MV-4-11 (cell line): ENCODE measurements around the gene MT1A.
A peak's percentile ranks its signal among the peaks of the same experiment; 100 is the strongest.
"Not testable (repeated sequence)": the region's sequence is repeated elsewhere in the genome, so short reads cannot be mapped to it uniquely, and the experiment has no call there.

Experiments
- DNase-seq: peaks from one replicate; lab custom pipeline; 2025; lab: John Stamatoyannopoulos, UW

Gene MT1A

DNA sequence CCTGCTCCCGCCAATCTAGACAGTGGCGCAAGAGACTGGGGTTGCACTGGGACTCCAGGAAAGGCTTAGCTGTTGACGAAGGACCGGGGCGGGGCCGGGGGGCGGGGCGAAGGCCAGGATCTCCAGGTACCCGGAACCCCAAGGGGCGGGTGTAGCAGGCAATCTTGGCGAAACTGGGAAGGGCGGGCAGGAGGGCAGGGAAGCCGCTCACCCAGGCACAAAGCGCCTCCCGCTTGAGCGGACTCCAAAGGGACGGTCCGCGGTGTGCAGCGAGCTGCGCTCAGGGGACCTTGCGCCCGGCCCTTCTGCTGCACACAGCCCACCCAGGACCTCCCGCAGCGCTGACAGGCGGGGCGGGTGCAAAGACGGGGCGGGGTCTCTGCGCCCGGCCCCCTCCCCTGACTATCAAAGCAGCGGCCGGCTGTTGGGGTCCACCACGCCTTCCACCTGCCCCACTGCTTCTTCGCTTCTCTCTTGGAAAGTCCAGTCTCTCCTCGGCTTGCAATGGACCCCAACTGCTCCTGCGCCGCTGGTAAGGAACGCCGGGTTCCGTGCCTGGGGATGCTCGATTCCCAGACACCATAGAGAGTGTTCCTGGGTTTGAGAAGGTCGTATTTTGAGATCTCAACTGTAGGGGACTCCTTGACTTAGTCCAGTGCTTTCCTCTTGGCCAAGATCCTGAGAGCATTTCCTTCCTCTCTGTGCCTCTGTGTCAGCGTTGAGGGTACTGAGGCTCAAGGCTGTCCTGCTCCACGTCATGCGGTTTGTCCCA lies 19.3 kb downstream of the MT1A start, which contains the start of gene MT1F:
MT1F (plus strand) TSS at position 405 of the 772 bp plus-strand sequence; CDS start at position 505, 100 bp downstream.
- DNase-seq: peak; percentile 89

DNA sequence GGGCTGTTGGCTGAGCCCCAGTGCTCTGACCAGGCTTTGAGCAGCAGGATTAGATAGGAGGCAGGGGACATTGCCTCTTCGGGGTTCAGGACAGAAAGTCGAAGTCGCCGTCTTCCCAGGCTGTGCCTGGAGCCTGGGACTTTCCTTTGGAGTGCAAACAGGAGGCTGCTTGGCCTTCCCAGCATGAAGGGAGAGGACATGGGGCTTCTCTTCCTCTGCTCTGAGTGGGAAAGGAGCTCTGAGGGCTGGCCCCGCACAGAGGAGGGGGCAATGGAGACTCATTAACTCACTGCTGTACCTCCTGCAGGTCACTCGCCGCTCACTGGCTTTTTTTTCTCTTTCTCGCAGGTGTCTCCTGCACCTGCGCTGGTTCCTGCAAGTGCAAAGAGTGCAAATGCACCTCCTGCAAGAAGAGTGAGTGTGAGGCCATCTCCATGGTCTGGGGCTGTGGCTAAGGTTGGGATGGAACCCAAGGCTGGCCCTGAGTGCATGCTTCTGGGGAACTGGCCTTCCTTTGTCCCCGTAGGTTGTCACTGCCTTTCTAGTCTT lies 19.9 kb downstream of the MT1A start:
- no peak for DNase-seq

DNA sequence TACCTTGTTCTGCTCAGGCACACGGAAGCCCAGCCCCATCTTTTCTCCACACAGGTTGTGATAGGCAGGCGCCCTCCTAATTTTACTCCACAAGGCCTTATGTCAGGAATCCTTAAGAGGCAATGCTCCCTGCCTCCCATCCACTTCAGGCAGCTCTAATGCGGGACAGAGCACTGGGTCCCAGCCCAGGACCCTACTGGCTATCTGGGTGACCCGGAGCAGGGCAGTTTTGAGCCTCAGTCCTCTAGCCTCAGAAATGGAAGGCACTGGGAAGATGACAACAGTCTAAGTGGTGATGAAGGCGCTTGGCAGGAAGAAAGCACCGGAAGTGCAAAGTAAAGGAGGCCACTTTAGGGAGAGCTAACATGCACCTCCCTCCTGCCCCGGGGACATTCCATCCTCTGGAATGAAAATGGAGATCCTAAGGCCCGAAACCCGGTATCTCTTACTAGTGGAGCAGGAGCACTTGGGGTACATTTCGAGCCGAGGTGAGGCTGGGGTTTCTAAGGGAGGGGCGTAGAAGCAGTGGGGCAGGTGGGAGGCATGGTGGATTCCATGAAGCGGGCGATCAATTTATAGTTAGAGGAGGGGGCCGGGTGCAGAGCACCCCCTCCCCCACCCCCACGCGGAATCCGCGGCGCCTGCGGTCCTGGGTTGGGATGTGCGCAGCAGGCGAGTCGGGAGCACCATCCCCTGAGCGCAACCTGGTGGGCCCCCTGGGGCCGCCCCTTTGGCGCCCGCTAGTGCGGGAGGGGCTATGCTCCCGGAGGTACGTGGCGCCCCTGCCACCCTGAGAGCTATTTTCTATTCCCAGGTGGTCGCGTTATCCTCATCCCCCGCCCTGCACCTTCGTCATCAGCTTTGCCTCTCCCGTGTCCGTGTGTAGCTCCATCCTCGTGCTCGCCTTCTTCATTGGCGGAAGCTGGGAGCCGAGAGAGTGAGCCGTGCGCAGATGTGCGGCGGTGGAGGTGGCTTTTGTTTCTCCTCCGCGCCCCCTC lies 24.2 kb downstream of the MT1A start:
- no peak for DNase-seq

DNA sequence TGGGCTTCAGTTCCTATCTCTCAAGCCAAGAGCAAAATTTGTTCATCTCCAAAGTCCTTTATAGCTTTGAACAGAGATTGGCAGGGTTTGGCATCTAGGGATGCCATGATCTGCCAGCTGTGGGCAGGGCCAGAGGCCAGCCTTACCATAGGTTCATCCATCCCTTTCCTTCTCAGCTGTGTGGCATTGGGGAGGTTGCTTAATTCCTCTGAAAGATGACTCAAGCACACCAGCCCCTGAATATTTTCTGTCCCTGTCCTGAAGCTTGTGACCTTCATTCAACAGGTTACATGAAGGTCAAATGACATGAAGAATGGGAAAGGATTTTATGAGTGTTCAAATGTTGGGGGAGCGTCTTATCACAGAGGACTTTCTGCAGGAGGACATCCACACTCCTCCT lies 26.0 kb downstream of the MT1A start:
- DNase-seq: no peak

DNA sequence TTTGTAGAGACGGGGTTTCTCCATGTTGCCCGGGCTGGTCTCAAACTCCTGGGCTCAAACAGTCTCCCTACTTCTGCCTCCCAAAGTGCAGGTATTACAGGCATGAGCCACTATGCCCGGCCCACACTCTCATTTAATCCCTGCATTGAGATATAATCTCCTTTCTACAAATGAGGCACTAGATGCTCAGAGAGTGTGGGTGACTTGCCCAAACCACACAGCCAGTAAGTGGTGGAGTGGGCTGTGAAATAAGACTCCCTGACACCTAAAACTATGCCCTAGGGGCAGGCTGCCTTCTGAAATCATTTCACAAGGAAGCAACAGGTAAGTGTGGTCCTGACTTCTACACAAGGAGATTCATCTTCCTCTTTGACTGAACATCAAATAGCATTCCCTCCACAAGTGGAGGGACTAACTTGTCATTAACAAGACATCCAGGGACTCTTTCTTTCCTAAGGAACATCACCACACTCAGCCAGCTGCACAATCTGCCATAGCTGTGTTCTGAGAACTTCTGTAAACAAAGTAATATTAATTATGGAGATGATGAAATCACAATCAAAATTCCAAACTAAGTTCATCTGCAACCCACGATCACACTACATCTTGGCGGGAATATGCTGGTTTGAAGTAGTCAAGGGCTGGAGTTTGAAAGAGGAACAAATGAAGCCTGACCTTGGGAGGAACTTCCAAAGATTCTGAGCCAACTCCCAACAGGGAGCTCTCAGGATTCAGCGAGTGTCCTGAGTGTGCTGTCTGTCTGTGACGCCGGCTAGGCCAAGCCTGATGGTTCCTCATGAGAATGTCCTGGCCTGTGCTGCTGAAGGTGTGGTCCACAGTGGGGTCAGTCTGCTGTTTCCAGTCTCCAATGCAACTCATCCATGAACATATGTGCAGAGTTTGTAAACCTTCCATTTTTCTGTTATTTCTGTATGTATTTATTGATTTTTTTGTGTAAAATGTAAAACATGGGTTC lies 27.1 kb downstream of the MT1A start:
- DNase-seq: not testable (repeated sequence)

DNA sequence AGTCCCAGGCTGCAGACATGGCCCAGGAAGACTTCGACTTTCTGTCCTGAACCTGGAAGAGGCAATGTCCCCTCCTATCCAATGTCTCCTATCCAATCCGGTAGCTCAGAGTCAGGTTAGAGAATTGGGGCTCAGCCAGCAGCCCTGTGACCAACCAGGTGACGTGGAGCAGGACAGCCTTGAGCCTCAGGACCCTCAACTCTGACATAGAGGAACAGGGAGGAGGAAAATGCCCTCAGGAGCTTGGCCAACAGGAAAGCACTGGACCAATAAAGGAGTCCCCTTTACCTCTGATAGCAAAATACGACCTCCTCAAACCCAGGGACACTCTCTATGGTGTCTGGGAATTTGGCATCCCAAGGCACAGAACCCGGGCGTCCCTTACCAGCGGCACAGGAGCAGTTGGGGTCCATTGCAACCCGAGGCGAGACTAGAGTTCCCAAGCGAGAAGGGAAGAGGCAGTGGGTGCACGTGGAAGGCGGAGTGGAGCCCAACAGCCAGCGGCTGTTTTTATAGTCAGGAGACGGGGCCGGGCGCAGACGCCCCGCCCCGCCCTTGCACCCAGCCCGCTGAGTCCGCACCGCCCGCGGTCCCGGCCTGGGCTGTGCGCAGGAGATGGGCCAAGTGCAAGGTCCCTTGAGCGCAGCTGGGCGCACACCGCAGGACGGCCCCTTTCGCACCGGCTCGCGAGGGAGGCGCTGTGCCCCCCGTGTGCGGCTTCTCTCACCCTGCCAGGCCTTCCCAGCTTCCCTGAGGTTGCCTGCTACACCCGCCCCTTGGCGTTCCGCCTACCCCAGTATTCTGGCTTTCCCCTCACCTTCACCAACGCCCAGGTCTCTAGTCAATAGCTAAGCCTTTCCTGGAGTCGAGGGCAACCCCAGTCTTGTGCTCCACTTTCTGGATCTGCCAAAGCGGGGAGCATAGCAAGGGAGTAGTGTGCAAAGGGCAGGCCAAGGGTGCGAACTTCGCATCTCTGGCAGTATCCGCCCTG lies 29.4 kb downstream of the MT1A start, which contains the start of gene MT1G:
MT1G (minus strand) TSS at position 485 of the 991 bp plus-strand sequence; CDS start at position 413, 72 bp downstream.
- DNase-seq: peak; percentile 81

DNA sequence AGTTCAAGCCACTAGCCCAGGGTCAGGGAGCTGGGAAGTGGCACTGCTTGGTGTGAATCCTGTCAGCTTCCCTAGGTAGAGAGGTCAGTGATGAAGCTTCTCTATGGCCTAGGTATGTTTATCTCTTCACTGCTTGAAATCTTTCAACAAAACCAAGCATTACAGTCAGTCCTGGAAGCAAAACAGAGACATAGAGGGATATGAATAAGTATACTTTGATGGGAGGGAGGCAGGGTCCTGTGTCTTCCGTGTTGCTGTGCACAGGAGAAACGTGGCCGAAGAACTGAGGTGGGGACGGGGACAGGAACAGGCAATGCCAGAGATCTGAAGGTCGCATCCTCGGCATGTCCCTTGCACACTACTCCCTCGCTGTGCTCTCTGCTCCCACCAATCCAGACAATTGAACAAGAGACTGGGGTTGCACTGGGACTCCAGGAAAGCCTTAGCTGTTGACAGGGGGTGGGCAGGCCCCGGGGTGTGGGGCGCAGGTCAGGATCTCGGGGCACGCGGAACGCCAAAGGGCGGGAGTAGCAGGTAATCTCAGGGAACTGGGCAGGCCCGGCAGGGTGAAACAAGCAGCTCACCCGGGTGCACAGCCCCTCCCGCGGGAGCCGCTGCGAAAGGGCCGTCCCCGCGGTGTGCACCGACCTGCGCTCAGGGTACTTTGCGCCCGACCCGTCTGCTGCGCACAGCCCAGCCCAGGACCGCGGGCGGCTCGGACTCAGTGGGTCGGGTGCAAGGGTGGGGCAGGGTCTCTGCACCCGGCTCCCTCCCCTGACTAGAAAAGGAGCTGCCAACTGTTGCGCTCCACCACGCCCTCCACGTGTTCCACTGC lies 30.8 kb downstream of the MT1A start, which contains the start of gene MT1H:
MT1H (plus strand) TSS at position 810 of the 835 bp plus-strand sequence. CDS start 71 bp downstream, outside the sequence.
- peak; percentile 20 for DNase-seq

DNA sequence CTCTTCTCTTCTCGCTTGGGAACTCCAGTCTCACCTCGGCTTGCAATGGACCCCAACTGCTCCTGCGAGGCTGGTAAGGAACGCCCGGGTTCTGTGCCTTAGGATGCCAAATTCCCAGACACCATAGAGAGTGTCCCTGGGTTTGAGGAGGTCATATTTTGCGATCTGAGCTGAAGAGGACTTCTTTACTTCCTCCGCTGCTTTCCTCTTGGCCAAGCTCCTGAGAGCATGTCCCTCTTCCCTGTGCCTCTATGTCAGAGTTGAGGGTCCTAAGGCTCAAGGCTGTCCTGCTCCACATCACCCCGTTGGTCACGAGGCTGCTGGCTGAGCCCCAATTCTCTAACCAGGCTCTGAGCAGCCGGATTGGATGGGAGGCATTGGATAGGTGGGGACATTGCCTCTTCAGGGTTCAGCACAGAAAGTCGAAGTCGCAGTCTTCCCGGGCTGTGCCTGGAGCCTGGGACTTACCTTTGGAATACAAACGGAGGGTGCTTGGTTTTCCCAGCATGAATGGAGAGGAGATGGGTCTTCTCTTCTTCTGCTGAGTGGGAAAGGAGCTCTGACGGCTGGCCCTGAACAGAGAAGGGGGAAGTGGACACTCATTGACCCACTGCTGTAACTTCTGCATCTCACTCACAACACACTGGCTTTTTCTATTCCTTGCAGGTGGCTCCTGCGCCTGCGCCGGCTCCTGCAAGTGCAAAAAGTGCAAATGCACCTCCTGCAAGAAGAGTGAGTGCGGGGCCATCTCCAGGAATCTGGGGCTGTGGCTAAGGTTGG lies 31.6 kb downstream of the MT1A start:
- peak; percentile 29 for DNase-seq

DNA sequence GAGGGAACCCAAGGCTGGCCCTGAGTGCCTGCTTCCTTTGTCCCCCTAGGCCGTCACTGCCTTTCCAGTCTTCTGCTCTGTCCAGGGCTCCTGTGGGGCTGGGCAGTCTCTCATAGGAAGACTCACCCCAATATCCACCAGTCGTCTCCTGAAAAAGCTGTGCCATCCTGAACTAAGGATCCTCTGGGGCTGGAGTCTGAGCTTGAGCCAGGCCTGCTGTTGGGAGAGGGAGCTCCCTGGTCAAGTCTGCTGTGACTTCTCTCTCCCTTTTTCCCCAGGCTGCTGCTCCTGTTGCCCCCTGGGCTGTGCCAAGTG lies 32.1 kb downstream of the MT1A start:
- DNase-seq: no peak

DNA sequence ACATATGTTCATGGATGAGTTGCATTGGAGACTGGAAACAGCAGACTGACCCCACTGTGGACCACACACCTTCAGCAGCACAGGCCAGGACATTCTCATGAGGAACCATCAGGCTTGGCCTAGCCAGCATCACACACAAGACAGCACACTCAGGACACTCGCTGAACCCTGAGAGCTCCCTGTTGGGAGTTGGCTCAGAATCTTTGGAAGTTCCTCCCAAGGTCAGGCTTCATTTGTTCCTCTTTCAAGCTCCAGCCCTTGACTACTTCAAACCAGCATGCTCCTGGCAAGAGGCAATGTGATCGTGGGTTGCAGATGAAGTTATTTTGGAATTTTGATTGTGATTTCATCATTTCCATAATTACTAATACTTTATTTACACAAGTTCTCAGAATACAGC lies 33.2 kb downstream of the MT1A start:
- peak; percentile 20 for DNase-seq

DNA sequence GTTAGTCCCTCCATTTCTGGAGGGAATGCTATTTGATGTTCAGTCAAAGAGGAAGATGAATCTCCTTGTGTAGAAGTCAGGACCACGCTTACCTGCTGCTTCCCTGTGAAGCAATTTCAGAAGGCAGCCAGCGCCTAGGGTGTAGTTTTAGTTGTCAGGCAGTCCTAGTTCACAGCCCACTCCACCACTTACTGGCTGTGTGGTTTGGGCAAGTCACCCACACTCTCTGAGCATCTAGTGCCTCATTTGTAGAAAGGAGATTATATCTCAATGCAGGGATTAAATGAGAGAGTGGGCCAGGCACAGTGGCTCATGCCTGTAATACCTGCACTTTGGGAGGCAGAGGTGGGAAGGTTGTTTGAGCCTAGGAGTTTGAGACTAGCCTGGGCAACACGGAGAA lies 33.7 kb downstream of the MT1A start:
- DNase-seq: not testable (repeated sequence)

DNA sequence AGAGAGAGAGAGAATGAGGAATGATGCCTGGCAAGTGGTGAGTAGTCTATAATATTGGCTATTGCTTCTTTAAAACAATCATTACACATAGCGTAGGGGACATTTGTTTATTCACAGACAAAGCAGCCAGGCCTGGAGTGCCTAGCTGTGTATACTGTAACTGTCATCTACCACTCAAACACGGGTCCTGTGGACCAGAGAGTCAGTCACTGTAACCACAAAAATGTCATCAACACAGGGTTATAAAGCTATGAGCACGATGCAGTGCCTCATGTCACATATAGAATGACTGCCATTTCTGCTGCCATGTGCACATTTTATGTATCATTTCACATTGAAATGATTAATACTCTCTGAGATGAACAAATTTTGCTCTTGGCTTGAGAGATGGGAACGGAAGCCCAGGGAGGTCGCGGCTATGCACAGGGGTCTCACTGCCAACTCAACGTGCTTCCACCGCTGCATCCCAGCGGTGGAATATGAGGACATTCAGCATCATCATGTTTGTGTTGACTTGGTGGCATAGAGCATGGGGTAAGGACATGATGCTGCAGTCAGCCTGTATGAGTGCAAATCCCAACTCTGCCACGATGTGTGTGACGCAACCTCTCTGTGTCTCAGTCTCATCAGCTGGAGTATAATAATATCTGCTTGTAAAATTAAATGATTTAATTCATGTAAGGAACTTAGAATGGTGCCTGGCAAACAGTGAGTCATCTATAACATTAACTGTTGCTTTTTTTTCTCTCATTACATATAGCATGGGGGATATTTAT lies 34.5 kb downstream of the MT1A start:
- peak; percentile 25 for DNase-seq

DNA sequence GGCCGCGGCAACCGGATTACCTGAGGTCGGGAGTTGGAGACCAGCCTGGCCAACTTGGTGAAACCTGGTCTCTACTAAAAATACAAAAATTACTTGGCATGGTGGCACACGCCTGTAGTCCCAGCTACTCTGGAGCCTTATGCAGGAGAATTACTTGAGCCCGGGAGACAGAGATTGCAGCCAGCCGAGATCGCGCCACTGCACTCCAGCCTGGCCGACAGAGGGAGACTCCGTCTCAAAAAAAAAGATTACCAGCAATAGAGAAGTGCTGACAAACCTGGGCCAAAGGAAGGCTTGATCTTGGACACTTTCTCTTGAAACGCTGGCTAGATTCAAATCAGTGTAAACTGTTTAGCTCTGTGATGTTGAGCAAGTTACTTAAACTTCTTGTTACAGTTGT lies 35.5 kb downstream of the MT1A start:
- peak; percentile 58 for DNase-seq

DNA sequence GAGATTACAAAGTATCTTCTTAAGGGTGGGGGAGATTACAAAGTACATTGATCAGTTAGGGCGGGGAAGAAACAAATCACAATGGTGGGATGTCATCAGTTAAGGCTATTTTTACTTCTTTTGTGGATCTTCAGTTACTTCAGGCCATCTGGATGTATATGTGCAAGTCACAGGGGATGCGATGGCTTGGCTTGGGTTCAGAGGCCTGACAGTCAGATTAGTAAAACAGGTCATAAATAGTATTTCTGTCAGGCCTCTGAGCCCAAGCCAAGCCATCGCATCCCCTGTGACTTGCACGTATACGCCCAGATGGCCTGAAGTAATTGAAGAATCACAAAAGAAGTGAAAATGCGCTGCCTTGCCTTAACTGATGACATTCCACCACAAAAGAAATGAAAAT lies 36.1 kb downstream of the MT1A start:
- not testable (repeated sequence) for DNase-seq

DNA sequence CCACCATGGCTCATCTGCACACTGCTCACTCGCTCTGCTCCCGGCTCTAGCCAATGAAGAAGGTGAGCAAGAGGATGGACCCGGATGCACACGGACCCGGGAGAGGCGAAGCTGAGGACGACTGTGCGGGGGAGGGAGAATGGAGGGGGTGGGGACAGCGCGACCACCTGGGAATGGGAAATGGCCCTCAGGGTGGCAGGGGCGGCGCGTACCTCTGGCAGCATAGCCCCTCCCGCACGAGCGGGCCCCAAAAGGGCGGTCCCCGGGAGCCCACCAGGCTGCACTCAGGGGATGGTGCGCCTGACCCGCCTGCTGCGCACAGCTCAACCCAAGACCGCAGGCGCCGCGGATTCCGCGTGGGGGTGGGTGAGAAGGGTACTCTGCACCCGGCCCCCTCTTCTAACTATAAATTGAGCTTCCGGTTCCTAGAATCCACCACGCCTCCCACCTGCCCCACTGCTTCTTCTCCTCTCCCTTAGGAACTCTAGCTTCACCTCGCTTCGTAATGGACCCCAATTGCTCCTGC lies 37.3 kb downstream of the MT1A start:
- DNase-seq: no peak

DNA sequence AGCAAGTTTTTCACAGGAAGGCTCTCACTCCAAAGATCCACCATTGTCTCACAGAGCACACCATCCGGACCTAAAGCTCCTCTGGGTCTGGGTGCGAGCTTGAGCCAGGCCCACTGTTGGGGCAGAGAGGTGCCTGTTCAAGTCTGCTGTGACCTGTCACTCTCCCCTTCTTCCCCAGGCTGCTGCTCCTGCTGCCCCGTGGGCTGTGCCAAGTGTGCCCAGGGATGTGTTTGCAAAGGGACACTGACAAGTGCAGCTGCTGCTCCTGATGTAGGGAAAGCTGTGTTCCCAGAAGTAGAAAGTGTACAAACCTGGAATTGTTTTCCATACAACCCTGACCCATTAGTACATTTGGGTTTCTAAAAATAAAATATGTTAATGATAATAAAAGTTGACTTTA lies 39.0 kb downstream of the MT1A start:
- DNase-seq: no peak

DNA sequence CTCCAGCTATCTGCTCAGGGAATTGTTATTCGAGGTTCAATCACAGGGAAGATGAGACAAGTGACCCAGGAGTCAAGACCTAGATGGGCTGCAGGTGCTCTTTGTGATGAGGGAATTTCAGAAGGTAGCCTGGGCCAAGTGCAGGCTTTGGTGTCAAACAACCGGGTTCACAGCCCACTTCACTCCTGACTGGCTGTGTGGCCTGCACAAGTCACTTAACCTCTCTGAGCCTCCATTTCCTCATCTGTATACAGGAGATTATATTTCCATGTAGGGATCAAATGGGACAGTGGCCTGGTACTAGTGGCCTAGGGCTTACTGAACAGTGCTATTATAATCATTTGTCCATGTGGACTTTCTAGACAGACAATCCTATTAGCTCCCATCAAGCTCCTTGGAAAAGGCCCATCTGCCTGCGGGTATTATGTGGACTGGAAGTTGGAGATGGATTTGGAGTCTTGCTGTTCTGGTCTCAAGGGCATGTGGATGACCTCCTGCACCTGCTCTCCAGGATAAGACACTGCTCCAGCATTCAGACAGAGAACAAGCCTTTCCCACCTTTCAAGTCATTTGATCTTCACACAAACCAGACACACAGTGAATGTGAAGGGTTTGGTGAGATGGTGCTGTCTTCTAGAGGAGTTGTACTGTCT lies 40.7 kb downstream of the MT1A start:
- no peak for DNase-seq
